Glomerular visceral epithelial cell (primary cell): ENCODE results near the gene MTUS2.

Source experiments
- DNase-seq: peaks from one replicate; pipeline ENCODE4 v3.0.0-alpha.2; 2016; ENCODE audit errors: extremely low spot score

Gene MTUS2

GRCh38 chr13:29024783-29025182 lies 204.6 kb downstream of the MTUS2 start:
- no peak for DNase-seq

- DNase-seq: no peak
Observed at GRCh38 chr13:29028868-29029267, 208.7 kb downstream of the MTUS2 start.

GRCh38 chr13:29038700-29039099 lies 218.6 kb downstream of the MTUS2 start:
- DNase-seq: no peak

- no peak for DNase-seq
Observed at GRCh38 chr13:29039212-29039611, 219.1 kb downstream of the MTUS2 start.

GRCh38 chr13:29046588-29046987 lies 226.4 kb downstream of the MTUS2 start:
- DNase-seq: no peak

- DNase-seq: no peak
Observed at GRCh38 chr13:29049524-29049923, 229.4 kb downstream of the MTUS2 start.

- DNase-seq: no peak
Observed at GRCh38 chr13:29050719-29051118, 230.6 kb downstream of the MTUS2 start.

GRCh38 chr13:29059800-29060199 lies 239.7 kb downstream of the MTUS2 start:
- DNase-seq: no peak

- DNase-seq: no peak
Observed at GRCh38 chr13:29065142-29065541, 245.0 kb downstream of the MTUS2 start.

GRCh38 chr13:29067306-29067945 lies 247.3 kb downstream of the MTUS2 start:
- DNase-seq: no peak

- DNase-seq: no peak
Observed at GRCh38 chr13:29073755-29074154, 253.6 kb downstream of the MTUS2 start.

- DNase-seq: no peak
Observed at GRCh38 chr13:29077051-29077813, 257.1 kb downstream of the MTUS2 start.

- DNase-seq: no peak
Observed at GRCh38 chr13:29081036-29081435, 260.9 kb downstream of the MTUS2 start.

GRCh38 chr13:29081697-29082440 lies 261.7 kb downstream of the MTUS2 start:
- DNase-seq: no peak

- no peak for DNase-seq
Observed at GRCh38 chr13:29099781-29100406, 279.8 kb downstream of the MTUS2 start.

- DNase-seq: no peak
Observed at GRCh38 chr13:29100758-29101157, 280.6 kb downstream of the MTUS2 start.

- DNase-seq: no peak
Observed at GRCh38 chr13:29101409-29101808, 281.3 kb downstream of the MTUS2 start.

GRCh38 chr13:29101905-29102304 lies 281.8 kb downstream of the MTUS2 start:
- no peak for DNase-seq

GRCh38 chr13:29103065-29103800 lies 283.1 kb downstream of the MTUS2 start:
- no peak for DNase-seq

GRCh38 chr13:29104461-29104860 lies 284.3 kb downstream of the MTUS2 start:
- DNase-seq: no peak

- DNase-seq: no peak
Observed at GRCh38 chr13:29105779-29106178, 285.6 kb downstream of the MTUS2 start.

- DNase-seq: no peak
Observed at GRCh38 chr13:29106651-29107050, 286.5 kb downstream of the MTUS2 start.
